GM21723 (cell line): ENCODE measurements around the gene RNF168.
"Not testable (repeated sequence)": the region's sequence is repeated elsewhere in the genome, so short reads cannot be mapped to it uniquely, and the experiment has no call there.

Experiments
- ATAC-seq: cut with Tn5 transposase; IDR thresholded peaks from one replicate; pipeline ENCODE4 v1.9.1; 2021; ENCODE audit warnings: mild to moderate bottlenecking, moderate library complexity; ENCODE audit not compliant: unreplicated experiment

The RNF168 gene

GRCh38 chr3:196517162-196517800, 13.7 kb upstream of the RNF168 start:
- ATAC-seq = no peak

DNA sequence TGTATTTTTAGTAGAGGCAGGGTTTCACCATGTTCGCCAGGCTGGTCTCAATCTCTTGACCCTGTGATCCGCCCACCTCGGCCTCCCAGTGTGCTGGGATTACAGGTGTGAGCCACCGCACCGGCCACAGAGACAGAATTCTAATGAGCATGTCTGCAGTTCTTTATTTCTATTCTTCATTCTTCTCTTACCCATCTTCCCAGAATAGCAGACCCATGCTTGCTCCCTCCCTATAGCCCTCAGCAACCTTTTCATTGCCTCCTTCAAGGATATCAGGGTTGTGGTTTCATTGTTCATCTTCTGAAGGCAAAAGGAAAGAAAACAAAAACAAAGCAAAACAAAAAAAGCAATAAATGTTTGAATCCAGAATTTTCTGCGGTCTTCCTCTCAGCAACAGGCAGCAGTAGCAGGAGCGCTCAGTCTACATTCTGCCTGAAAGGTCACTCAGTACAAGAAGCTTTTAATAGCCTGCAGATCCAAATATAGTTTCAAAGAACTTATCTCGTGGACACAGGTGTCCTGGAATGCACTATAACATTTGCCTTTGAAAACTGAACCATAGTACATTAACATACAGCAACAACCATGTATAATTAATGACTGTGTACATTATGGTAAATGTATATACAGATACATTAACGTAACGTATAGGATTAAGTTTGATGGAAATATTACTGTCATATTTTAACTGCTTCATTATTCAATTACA, 11.5 kb upstream of the RNF168 start, which contains the start of gene SMCO1:
Gene SMCO1 (minus strand): TSS at position 434 of the 709 bp plus-strand sequence. CDS start 137 bp downstream, at position 297.
- no peak for ATAC-seq

DNA sequence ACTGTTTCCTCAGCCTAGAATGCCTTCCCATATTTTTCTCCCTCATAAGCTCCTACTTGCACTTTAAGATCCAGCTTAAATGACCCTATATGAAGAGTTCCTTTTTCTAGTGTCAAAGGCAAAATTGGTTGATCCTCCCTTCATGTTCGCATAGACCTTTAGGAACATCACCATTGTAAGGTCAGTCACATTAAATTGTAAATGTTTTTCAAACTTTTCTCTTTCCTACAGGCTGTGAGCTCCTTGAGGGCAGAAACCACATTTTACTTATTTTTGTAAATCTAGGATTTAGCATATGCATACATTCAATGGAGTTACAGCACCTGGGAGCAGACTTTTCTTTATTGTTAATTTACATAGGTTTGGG, 10.8 kb upstream of the RNF168 start:
- ATAC-seq = no peak

- ATAC-seq = no peak
These were observed 10.3 kb upstream of the RNF168 start for GRCh38 chr3:196513697-196514349.

DNA sequence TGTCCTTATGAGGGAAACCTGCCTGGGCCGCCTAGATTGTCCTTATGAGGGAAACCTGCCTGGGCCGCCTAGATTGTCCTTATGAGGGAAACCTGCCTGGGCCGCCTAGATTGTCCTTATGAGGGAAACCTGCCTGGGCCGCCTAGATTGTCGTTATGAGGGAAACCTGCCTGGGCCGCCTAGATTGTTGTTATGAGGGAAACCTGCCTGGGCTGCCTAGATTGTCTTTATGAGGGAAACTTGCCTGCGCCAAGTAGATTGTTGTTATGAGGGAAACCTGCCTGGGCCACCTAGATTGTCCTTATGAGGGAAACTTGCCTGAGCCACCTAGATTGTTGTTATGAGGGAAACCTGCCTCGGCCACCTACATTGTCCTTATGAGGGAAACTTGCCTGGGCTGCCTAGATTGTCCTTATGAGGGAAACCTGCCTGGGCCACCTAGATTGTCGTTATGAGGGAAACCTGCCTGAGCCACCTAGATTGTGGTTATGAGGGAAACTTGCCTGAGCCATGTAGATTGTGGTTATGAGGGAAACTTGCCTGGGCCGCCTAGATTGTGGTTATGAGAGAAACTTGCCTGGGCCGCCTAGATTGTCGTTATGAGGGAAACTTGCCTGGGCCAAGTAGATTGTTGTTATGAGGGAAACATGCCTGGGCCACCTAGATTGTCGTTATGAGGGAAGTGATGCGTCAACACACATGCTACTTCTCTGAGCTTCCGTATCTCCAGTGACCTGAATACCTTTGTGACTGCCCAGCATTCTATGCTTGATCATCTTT, 8.3 kb upstream of the RNF168 start:
- ATAC-seq = not testable (repeated sequence)

GRCh38 chr3:196511108-196511507, 7.5 kb upstream of the RNF168 start:
- ATAC-seq = not testable (repeated sequence)

DNA sequence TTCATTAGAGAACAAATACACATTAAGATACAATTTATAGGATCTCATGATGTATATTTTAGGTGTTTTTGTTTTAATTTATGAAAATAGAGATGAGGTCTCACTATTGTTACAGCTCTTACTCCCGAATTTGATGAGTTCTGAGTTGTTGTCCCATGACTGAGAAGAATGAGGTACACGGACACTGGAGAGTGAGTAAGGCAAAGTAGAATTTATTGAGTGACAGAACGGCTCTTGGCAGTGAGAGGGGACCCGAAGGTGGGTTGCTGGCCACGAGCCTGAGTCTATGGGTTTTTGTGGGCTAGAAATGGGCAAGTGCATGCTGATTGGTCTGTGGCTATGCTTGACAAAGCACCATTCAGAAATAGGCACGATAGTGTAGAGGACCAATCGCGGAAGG, 3.1 kb upstream of the RNF168 start:
- ATAC-seq = no peak

GRCh38 chr3:196504556-196504955, 988 bp upstream of the RNF168 start:
- no peak for ATAC-seq

DNA sequence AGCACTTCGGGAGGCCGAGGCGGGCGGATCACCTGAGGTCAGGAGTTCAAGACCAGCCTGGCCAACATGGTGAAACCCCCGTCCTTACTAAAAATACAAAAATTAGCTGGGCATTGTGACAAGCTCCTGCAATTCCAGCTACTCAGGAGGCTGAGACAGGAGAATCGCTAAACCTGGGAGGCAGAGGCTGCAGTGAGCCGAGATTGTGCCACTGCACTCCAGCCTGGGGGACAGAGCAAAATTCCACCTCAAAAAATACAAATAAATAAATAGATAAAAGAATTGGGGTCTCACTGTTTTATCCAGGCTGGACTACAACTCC, 470 bp upstream of the RNF168 start:
- ATAC-seq = not testable (repeated sequence)

DNA sequence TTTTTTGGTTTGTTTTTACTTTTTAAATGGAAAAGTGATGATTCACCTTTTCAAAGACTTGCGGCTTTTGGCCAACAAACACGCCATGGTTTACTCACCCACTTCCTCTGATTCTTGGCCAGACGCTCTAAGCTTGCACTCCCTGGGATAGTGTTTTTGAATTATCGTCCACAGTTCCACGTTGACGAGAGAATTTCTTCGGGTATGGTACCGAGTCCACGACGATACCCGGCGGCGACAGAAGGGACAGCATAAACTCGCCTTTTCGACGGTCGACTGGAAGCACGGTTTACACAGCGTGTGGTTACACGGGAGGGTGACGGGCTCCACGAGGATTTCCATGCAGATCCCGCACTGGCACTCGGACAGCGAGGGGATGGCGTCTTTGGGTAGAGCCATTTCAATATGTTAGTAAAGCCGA, 783 bp downstream of the RNF168 start:
- no peak for ATAC-seq

GRCh38 chr3:196501316-196502044, 2.1 kb downstream of the RNF168 start:
- ATAC-seq = no peak

DNA sequence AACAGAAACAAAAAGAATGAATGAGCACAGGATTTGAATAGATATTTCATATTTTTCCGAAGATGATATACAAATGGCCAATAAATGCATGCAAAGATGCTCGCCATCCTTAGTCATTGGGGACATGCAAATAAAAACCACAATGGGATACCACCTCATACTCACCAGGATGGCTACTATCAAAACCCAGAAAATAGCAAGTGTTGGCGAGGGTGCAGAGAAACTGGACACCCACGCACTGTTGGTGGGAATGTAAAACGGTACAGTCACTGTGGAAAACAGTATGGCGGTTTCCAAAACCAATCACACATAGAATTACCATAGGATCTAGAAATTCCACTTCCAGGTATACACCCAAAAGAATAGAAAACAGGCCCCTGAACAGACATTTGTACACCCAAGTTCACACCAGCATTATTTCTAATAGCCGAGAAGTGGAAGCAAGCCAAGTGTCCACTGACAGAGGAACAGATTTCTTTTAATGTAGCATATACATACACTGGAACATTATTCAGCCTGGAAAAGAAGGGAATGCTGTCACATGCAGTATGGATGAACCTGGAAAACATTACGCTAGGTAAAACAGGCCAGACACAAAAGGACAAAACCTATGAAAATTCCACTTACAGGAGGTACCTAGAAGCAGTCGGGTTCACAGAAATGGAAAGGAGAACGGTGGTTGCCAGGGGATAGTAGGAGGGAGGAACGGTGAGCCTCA, 3.6 kb downstream of the RNF168 start:
- ATAC-seq = no peak

GRCh38 chr3:196499061-196499460, 4.5 kb downstream of the RNF168 start:
- no peak for ATAC-seq

DNA sequence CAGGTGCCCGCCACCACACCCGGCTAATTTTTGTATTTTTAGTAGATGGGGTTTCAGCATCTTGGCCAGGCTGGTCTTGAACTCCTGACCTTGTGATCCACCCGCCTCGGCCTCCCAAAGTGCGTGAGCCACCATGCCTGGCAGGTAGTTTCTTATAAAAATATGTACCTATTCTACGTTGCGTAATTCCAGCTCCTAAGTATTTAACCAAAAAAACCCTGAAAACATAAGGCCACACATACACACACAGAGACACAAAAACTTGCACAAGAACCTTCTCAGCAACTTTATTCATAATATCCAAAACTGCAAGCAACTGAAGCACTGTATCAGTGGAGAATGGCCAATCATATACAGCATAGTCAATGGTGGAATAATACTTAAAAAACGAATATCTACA, 5.3 kb downstream of the RNF168 start:
- ATAC-seq = no peak

DNA sequence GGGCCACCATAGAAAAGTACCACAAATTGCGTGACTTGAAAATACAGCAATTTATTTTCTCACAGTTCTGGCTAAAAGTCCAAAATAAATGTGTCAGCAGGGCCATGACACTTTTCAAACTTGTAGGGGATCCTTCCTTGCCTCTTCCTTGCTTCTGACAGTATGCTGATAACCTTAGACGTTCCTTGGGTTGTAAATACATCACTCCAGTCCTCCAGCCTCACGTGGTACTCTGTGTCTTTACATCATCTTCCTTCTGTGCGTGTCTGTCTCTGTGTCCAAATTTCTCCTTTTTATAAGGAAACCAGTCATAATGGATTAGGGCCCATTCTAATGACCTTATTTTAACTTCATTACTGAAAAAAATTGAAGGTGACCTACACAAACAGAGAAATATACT, 7.4 kb downstream of the RNF168 start:
- ATAC-seq = no peak

DNA sequence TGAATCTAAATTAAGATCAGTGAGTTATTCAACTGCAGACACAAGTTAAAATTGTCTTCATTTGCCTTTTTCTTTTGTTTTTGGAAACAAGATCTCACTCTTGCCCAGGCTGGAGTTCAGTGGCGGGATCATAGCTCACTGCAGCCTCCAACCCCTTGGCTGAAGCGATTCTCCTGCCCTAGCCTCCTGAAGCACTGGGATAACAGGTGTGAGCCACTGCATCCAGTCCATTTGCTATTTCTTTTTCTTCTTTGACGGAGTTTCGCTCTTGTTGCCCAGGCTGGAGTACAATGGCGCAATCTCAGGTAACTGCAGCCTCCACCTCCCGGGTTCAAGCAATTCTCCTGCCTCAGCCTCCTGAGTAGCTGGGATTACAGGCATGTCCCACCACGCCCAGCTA, 10.3 kb downstream of the RNF168 start:
- no peak for ATAC-seq

DNA sequence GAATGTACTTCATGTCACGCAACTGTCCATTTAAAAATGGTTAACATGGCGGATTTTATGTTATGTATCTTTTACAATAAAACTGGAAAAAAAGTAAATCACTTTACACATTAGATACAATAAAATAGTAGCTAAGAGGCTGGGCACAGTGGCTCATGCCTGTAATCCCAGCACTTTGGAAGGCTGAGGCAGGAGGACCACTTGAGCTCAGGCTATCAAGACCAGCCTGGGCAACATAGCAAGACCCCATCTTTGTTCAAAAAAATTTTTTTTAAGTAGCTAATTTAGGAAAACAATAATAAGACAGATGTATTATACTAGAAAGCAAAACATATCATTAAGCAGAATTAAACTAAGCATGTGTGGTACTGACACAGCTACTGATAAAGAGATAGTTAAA, 11.5 kb downstream of the RNF168 start:
- ATAC-seq = no peak

GRCh38 chr3:196489747-196490146, 13.8 kb downstream of the RNF168 start:
- ATAC-seq = no peak

DNA sequence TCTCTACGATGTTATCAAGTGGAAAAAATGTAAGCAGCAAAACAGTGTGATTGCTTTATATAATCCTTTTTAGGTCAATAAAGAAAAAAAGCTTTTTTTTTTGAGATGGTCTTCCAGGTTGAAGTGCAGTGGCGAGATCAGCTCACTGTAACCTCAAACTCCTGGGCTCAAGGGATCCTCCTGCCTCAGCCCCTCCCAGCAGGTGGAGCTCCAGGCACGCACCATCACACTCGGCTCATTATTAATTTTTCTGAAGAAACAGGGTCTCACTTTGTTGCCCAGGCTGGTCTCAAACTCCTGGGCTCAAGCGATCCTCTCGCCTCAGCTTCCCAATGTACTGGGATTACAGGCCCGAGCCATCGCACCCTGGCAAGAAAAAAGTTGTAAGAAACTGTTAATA, 17.3 kb downstream of the RNF168 start:
- ATAC-seq = no peak

GRCh38 chr3:196477678-196478077, 25.9 kb downstream of the RNF168 start:
- no peak for ATAC-seq
